ENCODE data around the gene TBC1D1. TPM values are rescaled to one million over a fixed set of nuclear protein-coding genes. Genes with fewer than 3 reads are reported as not detected.

Gene TBC1D1
- total RNA-seq, 1 donor from 2014 or later = 54.5 TPM

GRCh38 chr4:38069271-38069760 is 178.4 kb downstream of the TBC1D1 start:
- Mint-ChIP-seq H3K4me3 (ENCODE audit: unreplicated experiment) (no peak overlapping the region), H3K27ac (ENCODE audit: unreplicated experiment) (peak overlapping the region; percentile 5), H3K36me3 (ENCODE audit: low read depth, unreplicated experiment) (peaks cover 14% of the 10 kb centered on the region), H3K27me3 (ENCODE audit: low read depth, unreplicated experiment) (no peaks in the 10 kb centered on the region), H3K4me1 (ENCODE audit: low read depth, unreplicated experiment) (peaks cover 14% of the 10 kb centered on the region), H3K9me3 (ENCODE audit: unreplicated experiment) (no peaks in the 10 kb centered on the region)
- Histone ChIP-seq H3K27me3 (ENCODE audit: insufficient read depth, low read length) (no peaks in the 10 kb centered on the region), H3K9ac (ENCODE audit: low read length) (no peak overlapping the region), H3K79me2 (ENCODE audit: insufficient read depth, low read length) (no peaks in the 10 kb centered on the region), H4K20me1 (ENCODE audit: insufficient read depth, low read length) (no peaks in the 10 kb centered on the region), H2AFZ (ENCODE audit: low read depth, low read length) (no peak overlapping the region), H3K27ac (ENCODE audit: low read depth, low read length) (no peak overlapping the region), H3K36me3 (ENCODE audit: insufficient read depth, low read length) (peaks cover 3% of the 10 kb centered on the region), H3K4me3 (ENCODE audit: insufficient read depth, low read depth, low read length) (no peak overlapping the region), H3K4me1 (ENCODE audit: insufficient read depth, low read length) (peaks cover 4% of the 10 kb centered on the region), H3K9me3 (ENCODE audit: insufficient read depth, low read depth, low read length) (no peaks in the 10 kb centered on the region), H3K4me2 (ENCODE audit: low read length) (no peak overlapping the region)
- peak; percentile 80 for DNase-seq (ENCODE audit: low read depth)
- TF ChIP-seq, protein P1, sequence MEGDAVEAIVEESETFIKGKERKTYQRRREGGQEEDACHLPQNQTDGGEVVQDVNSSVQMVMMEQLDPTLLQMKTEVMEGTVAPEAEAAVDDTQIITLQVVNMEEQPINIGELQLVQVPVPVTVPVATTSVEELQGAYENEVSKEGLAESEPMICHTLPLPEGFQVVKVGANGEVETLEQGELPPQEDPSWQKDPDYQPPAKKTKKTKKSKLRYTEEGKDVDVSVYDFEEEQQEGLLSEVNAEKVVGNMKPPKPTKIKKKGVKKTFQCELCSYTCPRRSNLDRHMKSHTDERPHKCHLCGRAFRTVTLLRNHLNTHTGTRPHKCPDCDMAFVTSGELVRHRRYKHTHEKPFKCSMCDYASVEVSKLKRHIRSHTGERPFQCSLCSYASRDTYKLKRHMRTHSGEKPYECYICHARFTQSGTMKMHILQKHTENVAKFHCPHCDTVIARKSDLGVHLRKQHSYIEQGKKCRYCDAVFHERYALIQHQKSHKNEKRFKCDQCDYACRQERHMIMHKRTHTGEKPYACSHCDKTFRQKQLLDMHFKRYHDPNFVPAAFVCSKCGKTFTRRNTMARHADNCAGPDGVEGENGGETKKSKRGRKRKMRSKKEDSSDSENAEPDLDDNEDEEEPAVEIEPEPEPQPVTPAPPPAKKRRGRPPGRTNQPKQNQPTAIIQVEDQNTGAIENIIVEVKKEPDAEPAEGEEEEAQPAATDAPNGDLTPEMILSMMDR (IDR thresholded peaks at IDR 0.05; ENCODE audit: insufficient read depth, low read depth, low read length) = peak; percentile 30
- no peak for TF ChIP-seq EZH2 (IDR thresholded peaks at IDR 0.05; ENCODE audit: insufficient read depth, low read length)
- FAIRE-seq = peak; percentile 60

GRCh38 chr4:38071801-38072431 is 181.0 kb downstream of the TBC1D1 start:
- no peaks in the 10 kb centered on the region for H3K9me3 Mint-ChIP-seq (ENCODE audit: unreplicated experiment)
- no peaks in the 10 kb centered on the region for H3K27me3 ChIP-seq (ENCODE audit: insufficient read depth, low read length)
- FAIRE-seq (no peak), DNase-seq (ENCODE audit: low read depth) (no peak)
- no peak overlapping the region for H3K27ac Mint-ChIP-seq (ENCODE audit: unreplicated experiment)
- no peak for TF ChIP-seq EZH2 (IDR thresholded peaks at IDR 0.05; ENCODE audit: insufficient read depth, low read length)
- TF ChIP-seq, protein P1 (IDR thresholded peaks at IDR 0.05; ENCODE audit: insufficient read depth, low read depth, low read length) = no peak
- H3K4me1 Mint-ChIP-seq (ENCODE audit: low read depth, unreplicated experiment) = peaks cover 14% of the 10 kb centered on the region
- H3K79me2 ChIP-seq (ENCODE audit: insufficient read depth, low read length) = no peaks in the 10 kb centered on the region
- H3K4me3 Mint-ChIP-seq (ENCODE audit: unreplicated experiment) = no peak overlapping the region
- H3K27ac ChIP-seq (ENCODE audit: low read depth, low read length) = no peak overlapping the region
- H4K20me1 ChIP-seq (ENCODE audit: insufficient read depth, low read length) = no peaks in the 10 kb centered on the region
- H3K4me2 ChIP-seq (ENCODE audit: low read length) = no peak overlapping the region
- peaks cover 3% of the 10 kb centered on the region for H3K36me3 ChIP-seq (ENCODE audit: insufficient read depth, low read length)
- peaks cover 15% of the 10 kb centered on the region for H3K36me3 Mint-ChIP-seq (ENCODE audit: low read depth, unreplicated experiment)
- H3K4me1 ChIP-seq (ENCODE audit: insufficient read depth, low read length) = peaks cover 4% of the 10 kb centered on the region
- no peaks in the 10 kb centered on the region for H3K27me3 Mint-ChIP-seq (ENCODE audit: low read depth, unreplicated experiment)
- H2AFZ ChIP-seq (ENCODE audit: low read depth, low read length) = no peak overlapping the region
- no peak overlapping the region for H3K4me3 ChIP-seq (ENCODE audit: insufficient read depth, low read depth, low read length)
- H3K9me3 ChIP-seq (ENCODE audit: insufficient read depth, low read depth, low read length) = no peaks in the 10 kb centered on the region
- no peak overlapping the region for H3K9ac ChIP-seq (ENCODE audit: low read length)

- H3K9me3 ChIP-seq (ENCODE audit: insufficient read depth, low read depth, low read length) = no peaks in the 10 kb centered on the region
- Mint-ChIP-seq H3K27me3 (ENCODE audit: low read depth, unreplicated experiment) (no peaks in the 10 kb centered on the region), H3K27ac (ENCODE audit: unreplicated experiment) (no peak overlapping the region), H3K4me3 (ENCODE audit: unreplicated experiment) (no peak overlapping the region), H3K9me3 (ENCODE audit: unreplicated experiment) (no peaks in the 10 kb centered on the region), H3K4me1 (ENCODE audit: low read depth, unreplicated experiment) (peaks cover 14% of the 10 kb centered on the region), H3K36me3 (ENCODE audit: low read depth, unreplicated experiment) (peaks cover 11% of the 10 kb centered on the region)
- no peak overlapping the region for H3K9ac ChIP-seq (ENCODE audit: low read length)
- H3K27me3 ChIP-seq (ENCODE audit: insufficient read depth, low read length) = no peaks in the 10 kb centered on the region
- H3K4me1 ChIP-seq (ENCODE audit: insufficient read depth, low read length) = peaks cover 4% of the 10 kb centered on the region
- no peak for FAIRE-seq
- no peak overlapping the region for H3K4me3 ChIP-seq (ENCODE audit: insufficient read depth, low read depth, low read length)
- peaks cover 3% of the 10 kb centered on the region for H3K36me3 ChIP-seq (ENCODE audit: insufficient read depth, low read length)
- H3K79me2 ChIP-seq (ENCODE audit: insufficient read depth, low read length) = no peaks in the 10 kb centered on the region
- no peaks in the 10 kb centered on the region for H4K20me1 ChIP-seq (ENCODE audit: insufficient read depth, low read length)
- no peak overlapping the region for H2AFZ ChIP-seq (ENCODE audit: low read depth, low read length)
- no peak overlapping the region for H3K27ac ChIP-seq (ENCODE audit: low read depth, low read length)
- DNase-seq (ENCODE audit: low read depth) = no peak
- H3K4me2 ChIP-seq (ENCODE audit: low read length) = no peak overlapping the region
- TF ChIP-seq EZH2 (IDR thresholded peaks at IDR 0.05; ENCODE audit: insufficient read depth, low read length) = no peak
- TF ChIP-seq, protein P1 (IDR thresholded peaks at IDR 0.05; ENCODE audit: insufficient read depth, low read depth, low read length) = no peak
Measured at GRCh38 chr4:38072578-38072977, 181.7 kb downstream of the TBC1D1 start.

Measured in astrocyte (in vitro differentiated cells and primary cell).